ENCODE measurements around the gene KAT14.

GRCh38 chr20:18225632-18226031 is 88.0 kb downstream of the KAT14 start:
- TF ChIP-seq EZH2phosphoT487 (conservative IDR thresholded peaks at IDR 0.05; ENCODE audit: low read length) (no peak), CTCF (IDR thresholded peaks at IDR 0.05; ENCODE audit: insufficient read depth, low read length, poor library complexity, severe bottlenecking) (no peak)
